HEK293T (cell line): ENCODE measurements around the gene TMEM196.

Experiments
- CTCF ChIA-PET: fragments of 350-600 bp; formaldehyde crosslinking; extraction: SDS; loops from one replicate; lab custom pipeline; 2021; ENCODE audit warnings: antibody characterized with exemption, inconsistent platforms; lab: Yijun Ruan, JAX
- POLR2A ChIA-PET: fragments of 350-600 bp; formaldehyde crosslinking; extraction: SDS; loops from one replicate; lab custom pipeline; 2020; ENCODE audit warnings: antibody characterized with exemption, inconsistent platforms; lab: Yijun Ruan, JAX
- DNase-seq: peaks from one replicate; pipeline ENCODE4 v3.0.0; 2012; ENCODE audit warnings: mixed read lengths; ENCODE audit errors: extremely low spot score
- ARNT ChIP-seq: fragments of 450-650 bp; IDR thresholded peaks from 2 replicates; pipeline ENCODE4 v1.6.1; 2017; ENCODE audit warnings: mild to moderate bottlenecking
- BHLHE40 ChIP-seq: fragments of 450-650 bp; IDR thresholded peaks from 2 replicates; pipeline ENCODE4 v1.6.1; 2016; ENCODE audit warnings: mild to moderate bottlenecking, moderate library complexity, borderline replicate concordance
- CTBP1 ChIP-seq: fragments of 450-650 bp; IDR thresholded peaks from 2 replicates; pipeline ENCODE4 v1.6.1; 2016; ENCODE audit warnings: borderline replicate concordance
- ELF4 ChIP-seq: fragments of 450-650 bp; IDR thresholded peaks from 2 replicates; pipeline ENCODE4 v1.6.1; 2017; ENCODE audit warnings: antibody characterized with exemption
- FOXA1 ChIP-seq: fragments of 450-650 bp; IDR thresholded peaks from 2 replicates; pipeline ENCODE4 v1.6.1; 2016; ENCODE audit warnings: mild to moderate bottlenecking
- FOXK2 ChIP-seq: fragments of 450-650 bp; IDR thresholded peaks from 2 replicates; pipeline ENCODE4 v1.6.1; 2016; ENCODE audit warnings: mild to moderate bottlenecking
- FOXM1 ChIP-seq: fragments of 450-650 bp; IDR thresholded peaks from 2 replicates; pipeline ENCODE4 v1.6.1; 2017; ENCODE audit warnings: mild to moderate bottlenecking, borderline replicate concordance
- HDGF ChIP-seq: fragments of 450-650 bp; IDR thresholded peaks from 2 replicates; pipeline ENCODE4 v1.6.1; 2017; ENCODE audit warnings: antibody characterized with exemption, borderline replicate concordance
- L3MBTL2 ChIP-seq: fragments of 450-650 bp; conservative IDR thresholded peaks from 2 replicates; pipeline ENCODE4 v1.6.1; 2016; ENCODE audit warnings: mild to moderate bottlenecking
- LEF1 ChIP-seq: fragments of 450-650 bp; IDR thresholded peaks from 2 replicates; pipeline ENCODE4 v1.6.1; 2017; ENCODE audit warnings: mild to moderate bottlenecking, borderline replicate concordance
- NFRKB ChIP-seq: fragments of 450-650 bp; IDR thresholded peaks from 2 replicates; pipeline ENCODE4 v1.6.1; 2016; ENCODE audit warnings: mild to moderate bottlenecking, moderate library complexity
- PKNOX1 ChIP-seq: fragments of 450-650 bp; IDR thresholded peaks from 2 replicates; pipeline ENCODE4 v1.6.1; 2016
- SP1 ChIP-seq: fragments of 450-650 bp; IDR thresholded peaks from 2 replicates; pipeline ENCODE4 v1.6.1; 2017
- SUZ12 ChIP-seq: fragments of 450-650 bp; IDR thresholded peaks from 2 replicates; pipeline ENCODE4 v1.6.1; 2016; ENCODE audit warnings: mild to moderate bottlenecking
- TARDBP ChIP-seq: fragments of 450-650 bp; IDR thresholded peaks from 2 replicates; pipeline ENCODE4 v1.6.1; 2016
- ZNF384 ChIP-seq: fragments of 450-650 bp; IDR thresholded peaks from 2 replicates; pipeline ENCODE4 v1.6.1; 2016

Gene TMEM196

GRCh38 chr7:19675816-19676215 is 97.6 kb downstream of the TMEM196 start:
- TF ChIP-seq NFRKB (no peak), ARNT (no peak), HDGF (no peak)
- DNase-seq, result no peak
- CTCF ChIA-PET, result no interaction called here
- POLR2A ChIA-PET, result no interaction called here

- POLR2A ChIA-PET, result no interaction called here
- CTCF ChIA-PET, result interaction anchor here (0.6 kb wide), 1 partner anchor 566 kb away, joined by 4 read pairs; no protein-coding TSS in a partner anchor
- TF ChIP-seq L3MBTL2 (no peak), FOXK2 (no peak), TARDBP (no peak), ZNF384 (no peak), FOXA1 (no peak), BHLHE40 (no peak), ELF4 (no peak), SUZ12 (no peak), FOXM1 (no peak), ARNT (no peak), PKNOX1 (no peak), HDGF (no peak), LEF1 (no peak)
- DNase-seq, result no peak
These were observed 99.0 kb downstream of the TMEM196 start for GRCh38 chr7:19674266-19674960.

GRCh38 chr7:19670806-19671205 is 102.6 kb downstream of the TMEM196 start:
- CTCF ChIA-PET, result no interaction called here
- POLR2A ChIA-PET, result no interaction called here
- no peak for TF ChIP-seq NFRKB
- no peak for TF ChIP-seq LEF1
- TF ChIP-seq TARDBP, result no peak
- TF ChIP-seq FOXK2, result no peak
- no peak for TF ChIP-seq HDGF
- TF ChIP-seq SP1, result no peak
- no peak for TF ChIP-seq ELF4
- TF ChIP-seq ARNT, result no peak
- no peak for TF ChIP-seq L3MBTL2
- TF ChIP-seq PKNOX1, result no peak
- TF ChIP-seq CTBP1, result no peak
- TF ChIP-seq ZNF384, result no peak
- TF ChIP-seq BHLHE40, result no peak
- TF ChIP-seq FOXA1, result no peak
- DNase-seq, result no peak
